ENCODE measurements around the gene TPP2. TPM values are rescaled to one million over a fixed set of nuclear protein-coding genes. Genes with fewer than 3 reads are reported as not detected.

The TPP2 gene
- total RNA-seq, 1 experiment from 2014 or later: 58.9 TPM

- Mint-ChIP-seq H3K27ac (ENCODE audit: unreplicated experiment) (no peak overlapping the region), H3K4me3 (ENCODE audit: unreplicated experiment) (no peak overlapping the region), H3K36me3 (ENCODE audit: insufficient read depth, unreplicated experiment) (no peaks in the 10 kb centered on the region), H3K4me1 (ENCODE audit: low read depth, unreplicated experiment) (no peaks in the 10 kb centered on the region), H3K9me3 (ENCODE audit: unreplicated experiment) (no peaks in the 10 kb centered on the region), H3K27me3 (ENCODE audit: insufficient read depth, unreplicated experiment) (peaks cover 34% of the 10 kb centered on the region)
- ChIA-PET CTCF (no interaction called here), POLR2A (no interaction called here)
- Histone ChIP-seq H3K4me1 (no peaks in the 10 kb centered on the region), H3K4me3 (ENCODE audit: low read depth, low read length) (no peak overlapping the region), H3K36me3 (ENCODE audit: control insufficient read depth, insufficient read depth, low read length) (no peaks in the 10 kb centered on the region), H3K9me3 (no peaks in the 10 kb centered on the region), H3K27me3 (replicated peaks; ENCODE audit: control insufficient read depth, insufficient read depth, low read length) (peaks cover 3% of the 10 kb centered on the region)
- DNase-seq: peak in 1 of 2 experiments; percentile 25
- BruUV-seq (replicated peaks): no TSS peak
- TF ChIP-seq CTCF (IDR thresholded peaks at IDR 0.05; ENCODE audit: insufficient read depth in 1 of 2, low read depth in 1 of 2, low read length in 1 of 2, severe bottlenecking in 1 of 2, unreplicated experiment in 1 of 2): peak in 1 of 2 experiments; percentile 13
- intact Hi-C loops (cut with micrococcal nuclease; ENCODE audit: unreplicated experiment): no loop called here
Measured at GRCh38 chr13:102571075-102571474, 25.7 kb upstream of the TPP2 start.

DNA sequence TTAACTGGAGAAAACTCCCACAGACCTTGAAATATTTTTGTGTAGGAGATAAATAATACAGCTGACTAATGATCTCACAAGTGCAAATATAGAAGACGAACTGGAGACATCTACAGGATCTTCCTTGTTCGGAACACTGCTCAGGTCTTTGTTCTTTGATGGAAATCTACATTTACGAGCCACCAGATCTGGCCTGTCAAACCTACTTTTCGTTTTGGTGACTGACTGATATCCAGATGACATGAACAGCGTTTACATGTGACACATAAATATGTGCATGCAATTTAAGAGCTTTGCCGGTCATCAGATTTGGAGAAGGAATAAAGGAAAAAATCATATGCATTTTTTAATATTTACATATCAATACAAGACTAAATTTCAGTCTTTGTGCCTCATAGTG, 24.5 kb upstream of the TPP2 start:
- Mint-ChIP-seq H3K4me3 (ENCODE audit: unreplicated experiment) (no peak overlapping the region), H3K4me1 (ENCODE audit: low read depth, unreplicated experiment) (no peaks in the 10 kb centered on the region), H3K9me3 (ENCODE audit: unreplicated experiment) (no peaks in the 10 kb centered on the region), H3K27me3 (ENCODE audit: insufficient read depth, unreplicated experiment) (peaks cover 34% of the 10 kb centered on the region), H3K36me3 (ENCODE audit: insufficient read depth, unreplicated experiment) (no peaks in the 10 kb centered on the region), H3K27ac (ENCODE audit: unreplicated experiment) (no peak overlapping the region)
- peaks cover 2% of the 10 kb centered on the region for H3K27me3 ChIP-seq (replicated peaks; ENCODE audit: control insufficient read depth, insufficient read depth, low read length)
- POLR2A ChIA-PET: no interaction called here
- DNase-seq: no peak
- BruUV-seq (replicated peaks): no TSS peak
- H3K9me3 ChIP-seq: no peaks in the 10 kb centered on the region
- no peak for TF ChIP-seq CTCF (IDR thresholded peaks at IDR 0.05; ENCODE audit: insufficient read depth in 1 of 2, low read depth in 1 of 2, low read length in 1 of 2, severe bottlenecking in 1 of 2, unreplicated experiment in 1 of 2)
- CTCF ChIA-PET: interaction anchor here (1.5 kb wide), 1 partner anchor 153 kb away, joined by 5 read pairs; no protein-coding TSS in a partner anchor
- H3K4me1 ChIP-seq: no peaks in the 10 kb centered on the region
- H3K36me3 ChIP-seq (ENCODE audit: control insufficient read depth, insufficient read depth, low read length): no peaks in the 10 kb centered on the region
- H3K4me3 ChIP-seq (ENCODE audit: low read depth, low read length): no peak overlapping the region
- intact Hi-C loops (cut with micrococcal nuclease; ENCODE audit: unreplicated experiment): no loop called here

GRCh38 chr13:102580552-102581169, 16.1 kb upstream of the TPP2 start:
- no peak overlapping the region for H3K27ac Mint-ChIP-seq (ENCODE audit: unreplicated experiment)
- H3K27me3 Mint-ChIP-seq (ENCODE audit: insufficient read depth, unreplicated experiment): peaks cover 6% of the 10 kb centered on the region
- Histone ChIP-seq H3K27me3 (replicated peaks; ENCODE audit: control insufficient read depth, insufficient read depth, low read length) (no peaks in the 10 kb centered on the region), H3K4me3 (ENCODE audit: low read depth, low read length) (no peak overlapping the region), H3K36me3 (ENCODE audit: control insufficient read depth, insufficient read depth, low read length) (no peaks in the 10 kb centered on the region), H3K9me3 (no peaks in the 10 kb centered on the region), H3K4me1 (no peaks in the 10 kb centered on the region)
- no peak overlapping the region for H3K4me3 Mint-ChIP-seq (ENCODE audit: unreplicated experiment)
- DNase-seq: peak in 1 of 2 experiments; percentile 54
- H3K4me1 Mint-ChIP-seq (ENCODE audit: low read depth, unreplicated experiment): no peaks in the 10 kb centered on the region
- ChIA-PET CTCF (interaction anchor here (1.3 to 1.5 kb wide), 2 partner anchors 144 to 265 kb away, joined by 4 to 14 read pairs; partner anchors contain the start of gene ERCC5), POLR2A (no interaction called here)
- no TSS peak for BruUV-seq (replicated peaks)
- TF ChIP-seq CTCF (IDR thresholded peaks at IDR 0.05; ENCODE audit: insufficient read depth in 1 of 2, low read depth in 1 of 2, low read length in 1 of 2, severe bottlenecking in 1 of 2, unreplicated experiment in 1 of 2): peak; percentile 66 to 75
- H3K36me3 Mint-ChIP-seq (ENCODE audit: insufficient read depth, unreplicated experiment): no peaks in the 10 kb centered on the region
- no peaks in the 10 kb centered on the region for H3K9me3 Mint-ChIP-seq (ENCODE audit: unreplicated experiment)
- intact Hi-C loops (cut with micrococcal nuclease; ENCODE audit: unreplicated experiment): loop anchor here (1.0 kb wide), 4 partner anchors 12 to 267 kb away; no protein-coding TSS in a partner anchor
